Renal pelvis (tissue), 4 donors: Measurements from ENCODE around the gene ZNF74. TPM values are rescaled to one million over a fixed set of nuclear protein-coding genes. Genes with fewer than 3 reads are reported as not detected.
"Not testable (repeated sequence)": the region's sequence is repeated elsewhere in the genome, so short reads cannot be mapped to it uniquely, and the experiment has no call there.

Experiments
- DNase-seq: peaks from one replicate; pipeline ENCODE4 v3.0.0-alpha.2; 2013
- polyA plus RNA-seq, 3 donors: library from polyadenylated mRNA; unstranded; fragments of 120-200 nt; gene quantifications; one replicate each; pipeline ENCODE4 v1.2.1, GENCODE V29; 2013; ENCODE audit not compliant: insufficient read length in 3 of 3

The ZNF74 gene
- polyA plus RNA-seq, 3 donors = 20.4 to 21.7 (median 21.0) TPM

GRCh38 chr22:20398420-20398819 is 4.5 kb downstream of the ZNF74 start:
- no peak for DNase-seq

- DNase-seq = no peak
Observed at GRCh38 chr22:20399866-20400605, 6.1 kb downstream of the ZNF74 start.

- no peak for DNase-seq
Observed at GRCh38 chr22:20400606-20401375, 6.8 kb downstream of the ZNF74 start.

GRCh38 chr22:20401376-20402014 is 7.5 kb downstream of the ZNF74 start:
- no peak for DNase-seq

- no peak for DNase-seq
Observed at GRCh38 chr22:20402960-20403778, 9.2 kb downstream of the ZNF74 start.

GRCh38 chr22:20403779-20404140 is 9.8 kb downstream of the ZNF74 start:
- DNase-seq = no peak

- DNase-seq = no peak
Observed at GRCh38 chr22:20404881-20405280, 10.9 kb downstream of the ZNF74 start.

GRCh38 chr22:20405291-20405930 is 11.5 kb downstream of the ZNF74 start:
- DNase-seq = no peak

GRCh38 chr22:20405931-20406685 is 12.2 kb downstream of the ZNF74 start:
- DNase-seq = no peak

GRCh38 chr22:20406686-20407408 is 12.9 kb downstream of the ZNF74 start:
- no peak for DNase-seq

- DNase-seq = no peak
Observed at GRCh38 chr22:20407829-20408228, 13.9 kb downstream of the ZNF74 start.

GRCh38 chr22:20408891-20409290 is 14.9 kb downstream of the ZNF74 start:
- DNase-seq = no peak

- DNase-seq = not testable (repeated sequence)
Observed at GRCh38 chr22:20409385-20409784, 15.4 kb downstream of the ZNF74 start.

- DNase-seq = no peak
Observed at GRCh38 chr22:20412474-20413216, 18.7 kb downstream of the ZNF74 start.

GRCh38 chr22:20413217-20414058 is 19.5 kb downstream of the ZNF74 start:
- no peak for DNase-seq

- DNase-seq = no peak
Observed at GRCh38 chr22:20414059-20414440, 20.1 kb downstream of the ZNF74 start.

GRCh38 chr22:20414450-20414849 is 20.5 kb downstream of the ZNF74 start:
- DNase-seq = no peak

- not testable (repeated sequence) for DNase-seq
Observed at GRCh38 chr22:20415241-20415640, 21.3 kb downstream of the ZNF74 start.
